Muscle layer of colon (tissue), 2 donors: ENCODE results near the gene EFCC1.

Source experiments
- H3K27ac ChIP-seq: one replicate; pipeline ENCODE4 v1.7.0; 2013; ENCODE audit warnings: low read depth, mild to moderate bottlenecking, low read length, moderate library complexity
- H3K27me3 ChIP-seq, 2 donors: one replicate each; pipeline ENCODE4 v1.7.0; 2013; ENCODE audit warnings: low read length in 2 of 2, mild to moderate bottlenecking in 2 of 2; ENCODE audit not compliant: insufficient read depth in 2 of 2, control insufficient read depth in 1 of 2
- H3K36me3 ChIP-seq: one replicate; pipeline ENCODE4 v1.7.0; 2013; ENCODE audit warnings: mild to moderate bottlenecking, low read length; ENCODE audit not compliant: insufficient read depth
- H3K4me1 ChIP-seq: one replicate; pipeline ENCODE4 v1.7.0; 2013; ENCODE audit warnings: mild to moderate bottlenecking, low read length; ENCODE audit not compliant: insufficient read depth
- H3K4me3 ChIP-seq, 2 donors: one replicate each; pipeline ENCODE4 v1.7.0; 2013; ENCODE audit warnings: low read length in 2 of 2, low read depth in 1 of 2, mild to moderate bottlenecking in 1 of 2, moderate library complexity in 1 of 2
- H3K9ac ChIP-seq: one replicate; pipeline ENCODE4 v1.7.0; 2013; ENCODE audit warnings: low read length
- H3K9me3 ChIP-seq: one replicate; pipeline ENCODE4 v1.7.0; 2013; ENCODE audit warnings: mild to moderate bottlenecking, low read length
- donor health status: abdominal sarcoma.
- donor health status: Adenocarcinoma of cecum.

The EFCC1 gene

DNA sequence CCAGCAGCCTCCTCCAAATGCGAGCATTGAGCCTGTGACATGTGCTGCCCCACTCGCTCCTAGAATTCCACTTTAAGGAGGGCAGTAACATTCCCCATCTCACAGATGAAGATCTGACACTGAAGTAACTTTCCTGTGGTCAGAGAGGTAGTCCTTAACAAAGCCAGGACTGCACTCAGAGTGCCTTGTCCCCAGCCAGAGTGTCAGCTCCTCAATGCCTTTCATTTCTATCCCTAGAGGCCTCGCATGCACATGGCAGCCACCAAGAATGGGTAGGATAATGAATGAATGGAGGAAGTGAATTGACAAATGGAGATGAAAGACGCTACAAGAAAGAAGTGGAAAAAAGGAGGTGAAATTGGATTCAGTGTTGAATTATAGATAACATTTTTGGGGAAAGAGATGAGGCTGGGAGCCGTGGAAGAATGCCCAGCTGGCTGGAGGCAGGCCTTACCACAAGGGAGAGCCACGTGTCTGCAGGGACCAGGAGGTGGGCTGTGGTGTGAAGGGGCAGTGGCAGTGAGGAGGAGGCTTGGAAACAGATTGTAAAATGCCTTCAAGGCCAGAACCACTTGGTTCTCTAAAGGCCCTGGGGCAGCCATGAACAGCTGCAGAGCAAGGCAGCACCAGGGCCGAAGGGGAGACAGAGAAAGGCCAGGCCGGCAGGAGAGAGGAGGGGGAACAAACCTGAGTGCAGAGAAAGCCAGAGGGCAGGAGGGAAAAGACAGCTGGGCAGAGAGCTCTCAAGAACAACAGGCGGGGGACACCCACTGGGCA lies 17.6 kb upstream of the EFCC1 start:
- H3K27ac ChIP-seq, result no peak overlapping the region
- H3K4me3 ChIP-seq, result no peak overlapping the region
- no peak overlapping the region for H3K9ac ChIP-seq
- H3K9me3 ChIP-seq, result no peaks in the 10 kb centered on the region
- H3K27me3 ChIP-seq, result no peaks in the 10 kb centered on the region
- H3K4me1 ChIP-seq, result no peaks in the 10 kb centered on the region
- H3K36me3 ChIP-seq, result no peaks in the 10 kb centered on the region

DNA sequence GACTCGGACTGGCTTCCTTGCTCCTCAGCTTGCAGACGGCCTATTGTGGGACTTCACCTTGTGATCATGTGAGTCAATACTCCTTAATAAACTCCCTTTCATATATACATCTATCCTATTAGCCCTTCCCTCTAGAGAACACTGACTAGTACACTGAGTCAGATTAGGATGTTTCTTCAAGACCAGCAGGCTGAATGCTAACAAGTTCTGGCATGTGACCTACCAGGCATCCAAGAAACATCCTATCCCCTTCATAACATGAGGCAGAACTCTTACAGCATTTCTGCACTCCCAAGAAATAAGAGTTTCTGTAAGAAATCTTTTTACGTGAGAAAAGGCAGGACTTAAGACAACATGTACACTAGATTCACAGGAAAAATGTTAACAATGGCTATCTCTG lies 16.5 kb upstream of the EFCC1 start:
- Histone ChIP-seq H3K9me3 (no peaks in the 10 kb centered on the region), H3K27ac (no peak overlapping the region), H3K27me3 (no peaks in the 10 kb centered on the region), H3K4me1 (no peaks in the 10 kb centered on the region), H3K4me3 (no peak overlapping the region), H3K9ac (no peak overlapping the region), H3K36me3 (no peaks in the 10 kb centered on the region)

DNA sequence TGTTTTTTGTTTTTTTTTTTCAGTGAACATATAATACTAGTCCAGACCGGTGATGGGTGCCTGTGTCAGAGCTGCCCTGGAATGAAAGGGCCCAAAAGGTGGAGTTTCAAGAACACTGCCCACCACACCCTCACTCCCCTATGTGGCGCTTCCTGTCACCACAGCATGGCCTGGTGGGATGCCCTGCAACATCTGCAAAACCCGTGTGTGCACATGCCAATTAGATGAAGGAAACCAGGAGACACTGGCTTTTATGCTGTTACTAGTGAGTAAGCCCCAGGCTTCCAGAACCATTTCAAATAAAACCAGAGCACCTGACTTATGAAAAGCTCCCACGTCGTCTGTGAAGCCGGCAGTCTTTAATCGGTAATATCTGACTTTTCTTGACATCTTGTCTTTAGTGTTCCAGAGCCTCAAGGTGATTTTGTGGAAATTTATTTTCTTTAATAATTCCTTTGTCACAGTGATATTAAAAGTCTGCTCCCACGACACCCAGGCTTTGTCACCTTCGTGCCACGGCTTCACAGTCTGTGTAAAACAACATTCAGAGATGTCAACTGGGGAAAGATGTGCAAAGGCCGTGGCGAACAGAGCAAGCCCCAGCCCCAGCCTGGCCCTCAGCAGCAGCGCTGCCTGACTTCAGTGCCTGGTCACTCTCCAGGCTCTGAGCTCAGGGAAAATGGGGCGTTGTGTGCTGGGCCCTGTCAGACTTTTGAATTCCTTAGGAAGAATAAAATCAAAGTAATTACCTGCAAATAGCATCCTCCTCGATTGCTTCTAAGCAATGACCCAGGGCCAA lies 13.6 kb upstream of the EFCC1 start:
- Histone ChIP-seq H3K9ac (no peak overlapping the region), H3K36me3 (no peaks in the 10 kb centered on the region), H3K27me3 (no peaks in the 10 kb centered on the region), H3K4me1 (no peaks in the 10 kb centered on the region), H3K9me3 (no peaks in the 10 kb centered on the region), H3K4me3 (no peak overlapping the region), H3K27ac (no peak overlapping the region)

DNA sequence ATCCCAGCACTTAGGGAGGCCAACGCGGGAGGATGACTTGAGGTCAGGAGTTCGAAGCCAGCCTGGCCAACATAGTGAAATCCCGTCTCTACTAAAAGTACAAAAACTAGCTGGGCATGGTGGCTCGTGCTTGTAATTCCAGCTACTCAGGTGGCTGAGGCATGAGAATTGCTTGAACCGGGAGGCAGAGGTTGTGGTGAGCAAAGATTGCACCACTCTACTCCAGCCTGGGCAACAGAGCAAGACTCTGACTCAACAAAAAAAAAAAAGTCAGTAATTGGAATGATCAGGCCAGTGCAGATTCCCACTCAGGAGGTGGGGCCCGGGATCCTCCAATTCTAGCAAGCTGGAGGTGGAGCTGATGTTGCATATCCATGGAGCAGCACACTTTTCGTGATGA lies 12.8 kb upstream of the EFCC1 start:
- no peaks in the 10 kb centered on the region for H3K4me1 ChIP-seq
- no peaks in the 10 kb centered on the region for H3K36me3 ChIP-seq
- no peak overlapping the region for H3K9ac ChIP-seq
- H3K9me3 ChIP-seq, result no peaks in the 10 kb centered on the region
- no peaks in the 10 kb centered on the region for H3K27me3 ChIP-seq
- no peak overlapping the region for H3K27ac ChIP-seq
- H3K4me3 ChIP-seq, result no peak overlapping the region

DNA sequence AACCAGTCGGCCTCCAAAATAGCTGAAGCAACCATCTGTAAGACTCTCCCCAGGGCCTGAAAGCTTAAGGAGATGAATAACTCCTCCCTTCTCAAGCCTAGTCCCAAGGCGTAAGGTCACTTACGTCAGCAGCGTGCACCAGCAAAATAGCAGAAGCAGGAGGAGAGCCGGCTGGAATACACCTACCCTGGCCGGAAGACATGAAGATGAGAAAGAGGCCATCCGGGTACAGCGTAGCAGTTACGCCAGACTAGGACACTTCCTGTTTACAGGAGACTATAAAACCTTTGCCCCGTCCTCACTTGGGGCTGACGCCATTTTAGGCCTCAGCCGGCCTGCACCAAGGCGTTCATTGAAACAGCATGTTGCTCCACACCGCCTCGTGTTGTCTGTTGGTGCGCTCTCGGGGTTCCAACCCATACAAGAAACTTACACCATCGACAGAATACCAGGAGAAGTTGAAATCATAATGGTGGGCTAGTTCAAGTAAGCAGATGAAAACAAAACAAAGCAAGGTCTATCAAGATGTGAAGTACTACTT lies 9.7 kb upstream of the EFCC1 start:
- H3K36me3 ChIP-seq, result no peaks in the 10 kb centered on the region
- H3K27me3 ChIP-seq, result no peaks in the 10 kb centered on the region
- H3K4me1 ChIP-seq, result peaks cover 4% of the 10 kb centered on the region
- no peak overlapping the region for H3K27ac ChIP-seq
- no peak overlapping the region for H3K9ac ChIP-seq
- H3K4me3 ChIP-seq, result no peak overlapping the region
- H3K9me3 ChIP-seq, result no peaks in the 10 kb centered on the region

DNA sequence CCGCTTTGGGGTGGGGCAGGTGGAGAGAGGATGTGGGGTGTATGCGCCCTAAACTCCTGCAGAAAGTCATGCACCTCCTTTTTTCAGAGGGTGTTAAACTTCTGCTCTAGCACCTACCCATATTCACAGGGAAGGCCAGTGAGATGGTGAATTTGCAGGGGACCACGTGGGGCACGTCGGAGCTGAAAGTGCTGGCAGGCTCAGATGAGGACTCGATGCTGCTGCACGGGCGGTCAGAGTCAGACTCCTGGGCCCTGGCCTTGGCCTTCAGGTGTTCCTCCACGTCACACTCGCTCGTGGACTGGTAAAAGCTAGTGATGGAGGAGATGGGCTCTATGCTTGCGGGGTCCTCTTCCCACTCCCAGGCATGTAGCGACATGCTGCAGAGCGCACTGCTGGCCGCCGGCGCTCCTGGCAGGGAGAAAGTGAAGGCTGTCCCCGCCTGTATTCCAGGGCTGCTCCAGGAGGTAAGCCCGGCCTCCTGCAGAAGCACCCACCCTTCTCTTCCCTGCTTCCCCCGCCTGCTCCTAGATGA lies 8.1 kb upstream of the EFCC1 start:
- Histone ChIP-seq H3K27ac (no peak overlapping the region), H3K36me3 (no peaks in the 10 kb centered on the region), H3K9me3 (no peaks in the 10 kb centered on the region), H3K4me3 (peak overlapping the region in 1 of 2 donors; percentile 57), H3K9ac (no peak overlapping the region), H3K27me3 (no peaks in the 10 kb centered on the region), H3K4me1 (peaks cover 4% of the 10 kb centered on the region)

DNA sequence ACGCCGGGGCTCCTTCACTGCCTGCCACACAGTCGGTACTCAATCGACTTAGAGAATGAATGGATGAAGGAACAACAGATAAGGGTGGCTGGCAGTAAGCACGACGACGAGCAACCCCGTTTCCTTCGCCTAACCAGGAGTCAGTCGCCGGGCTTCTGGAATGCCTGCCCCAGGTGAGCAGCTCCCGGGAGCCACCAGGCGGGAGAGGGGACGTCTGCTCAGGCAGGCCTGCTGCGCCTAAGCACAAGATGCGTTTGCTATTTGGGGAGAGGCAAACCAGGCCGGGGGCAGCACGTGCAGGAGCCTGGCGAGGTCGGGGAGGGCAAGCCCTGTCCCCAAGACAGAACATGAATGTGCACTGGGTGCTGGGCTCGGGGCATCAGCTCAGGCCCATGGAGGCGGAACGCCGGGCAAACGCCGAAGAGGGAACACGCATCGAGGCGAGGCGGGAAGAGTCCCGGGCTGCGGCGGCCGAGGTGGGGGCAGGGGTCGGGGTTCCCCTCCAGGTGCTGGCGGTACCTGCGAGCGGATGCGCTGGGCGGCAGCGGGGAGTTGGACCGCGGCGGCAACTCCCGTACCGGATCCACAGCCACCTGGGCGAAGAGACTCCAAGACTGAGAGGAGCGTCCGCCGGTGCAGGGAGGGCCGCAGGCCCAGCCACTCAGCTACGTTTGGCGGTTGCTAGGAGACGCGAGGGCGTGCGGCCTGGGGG lies 7.5 kb upstream of the EFCC1 start, which contains the start of gene CFAP92:
Gene CFAP92 (minus strand): TSS at position 616 of the 712 bp plus-strand sequence. CDS start 772 bp downstream, outside the sequence.
- Histone ChIP-seq H3K4me3 (peak within 1 kb of the TSS; percentile 44 to 57), H3K27me3 (no peaks in the 10 kb centered on the region), H3K27ac (no peak within 1 kb of the TSS), H3K4me1 (peaks cover 4% of the 10 kb centered on the region), H3K36me3 (no peaks in the 10 kb centered on the region), H3K9me3 (no peaks in the 10 kb centered on the region), H3K9ac (no peak within 1 kb of the TSS)

DNA sequence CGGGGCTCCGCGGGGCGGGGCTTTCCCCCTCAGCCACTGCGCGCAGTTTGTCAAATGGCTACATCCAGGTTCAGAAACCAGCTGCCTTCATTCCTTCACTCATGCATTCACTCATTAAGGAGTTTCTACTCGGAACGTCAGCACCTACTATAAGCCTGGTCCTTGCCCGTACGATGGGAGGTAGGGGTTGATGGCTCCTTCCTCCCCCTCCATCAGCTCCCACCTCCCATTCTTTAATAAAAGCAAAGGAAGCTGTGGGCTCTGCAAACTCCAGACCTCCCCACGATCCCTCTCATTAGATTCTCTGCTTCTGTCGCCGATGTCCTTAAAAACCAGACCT lies 7.0 kb upstream of the EFCC1 start:
- H3K4me3 ChIP-seq, result peak overlapping the region; percentile 44 to 57
- H3K27me3 ChIP-seq, result no peaks in the 10 kb centered on the region
- H3K27ac ChIP-seq, result no peak overlapping the region
- H3K9me3 ChIP-seq, result no peaks in the 10 kb centered on the region
- H3K4me1 ChIP-seq, result peaks cover 4% of the 10 kb centered on the region
- no peaks in the 10 kb centered on the region for H3K36me3 ChIP-seq
- no peak overlapping the region for H3K9ac ChIP-seq

DNA sequence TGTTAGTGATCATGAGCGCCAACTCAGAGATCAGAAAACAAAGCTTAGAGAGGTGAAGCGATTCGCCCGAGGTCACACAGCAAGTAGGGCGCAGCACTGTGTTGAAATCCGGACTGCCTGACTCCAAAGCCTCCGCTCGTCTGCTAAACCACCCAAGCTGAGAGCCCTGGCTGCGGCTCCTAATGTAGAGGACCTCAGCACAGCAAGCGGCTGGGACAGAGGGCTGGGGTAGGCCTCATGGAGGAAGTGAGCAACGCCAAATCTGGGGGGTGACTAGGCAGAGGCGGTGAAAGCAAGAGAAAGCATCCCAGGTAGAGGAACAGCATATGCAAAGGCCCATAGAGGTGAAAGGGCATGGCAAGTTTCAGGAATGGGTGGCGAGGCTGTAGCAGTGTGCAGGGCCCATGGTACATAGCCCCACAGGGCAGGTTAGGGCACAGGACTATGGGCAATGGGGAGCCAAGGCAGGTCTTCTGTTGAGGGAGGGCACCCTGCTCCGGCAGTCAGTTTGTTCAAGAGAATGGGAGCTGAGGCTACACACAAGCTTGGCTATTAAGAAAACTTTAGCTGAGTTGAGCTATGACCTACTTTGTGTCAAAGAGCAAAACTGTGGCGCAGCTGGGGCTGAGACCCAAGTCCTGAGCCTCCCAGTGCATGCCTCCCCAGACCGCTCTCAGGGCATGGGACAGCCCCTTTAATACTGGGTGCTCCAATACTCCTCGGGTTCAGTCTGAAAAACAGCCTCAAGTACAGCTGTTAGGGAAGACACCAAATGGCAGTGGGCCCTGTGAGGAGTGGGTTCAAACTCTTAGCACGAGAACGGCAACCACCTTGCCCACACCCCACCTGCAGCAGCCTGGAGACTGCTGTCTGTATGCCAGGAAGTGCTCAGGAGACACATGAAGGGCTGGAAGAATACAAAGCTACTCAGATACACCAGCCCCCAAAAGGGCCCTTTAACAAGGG lies 6.2 kb upstream of the EFCC1 start:
- peaks cover 4% of the 10 kb centered on the region for H3K4me1 ChIP-seq
- no peak overlapping the region for H3K27ac ChIP-seq
- H3K4me3 ChIP-seq, result peak overlapping the region in 1 of 2 donors; percentile 57
- no peaks in the 10 kb centered on the region for H3K9me3 ChIP-seq
- no peaks in the 10 kb centered on the region for H3K36me3 ChIP-seq
- H3K9ac ChIP-seq, result no peak overlapping the region
- no peaks in the 10 kb centered on the region for H3K27me3 ChIP-seq

DNA sequence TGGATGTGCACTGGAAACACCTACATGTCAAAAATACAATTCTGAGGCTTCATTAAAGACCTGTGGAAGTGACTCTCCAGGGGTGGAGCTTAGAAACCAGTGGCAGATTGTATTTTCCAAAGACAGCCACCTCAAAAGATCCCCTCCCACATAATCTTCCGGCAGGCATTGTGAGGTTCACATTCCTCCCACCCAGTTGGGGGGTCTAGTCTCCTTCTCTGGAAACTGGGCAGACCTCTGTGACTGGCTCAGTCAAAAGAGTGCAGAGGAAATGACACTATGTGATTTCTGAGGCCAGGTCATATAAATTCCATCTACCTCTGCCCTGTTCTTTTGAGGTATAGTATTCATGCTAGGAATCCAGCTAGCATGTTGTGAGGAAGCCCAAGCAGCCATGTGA lies 5.4 kb upstream of the EFCC1 start:
- H3K36me3 ChIP-seq, result no peaks in the 10 kb centered on the region
- H3K4me1 ChIP-seq, result peaks cover 4% of the 10 kb centered on the region
- no peak overlapping the region for H3K9ac ChIP-seq
- H3K27ac ChIP-seq, result no peak overlapping the region
- H3K27me3 ChIP-seq, result peaks cover 5 to 7% of the 10 kb centered on the region in 2 donors
- H3K9me3 ChIP-seq, result no peaks in the 10 kb centered on the region
- H3K4me3 ChIP-seq, result no peak overlapping the region
